Measurements from ENCODE around the gene LENG1.

LENG1 gene

GRCh38 chr19:54189735-54190502 is 30.4 kb upstream of the LENG1 start (continued):
- TF ChIP-seq, protein P1, sequence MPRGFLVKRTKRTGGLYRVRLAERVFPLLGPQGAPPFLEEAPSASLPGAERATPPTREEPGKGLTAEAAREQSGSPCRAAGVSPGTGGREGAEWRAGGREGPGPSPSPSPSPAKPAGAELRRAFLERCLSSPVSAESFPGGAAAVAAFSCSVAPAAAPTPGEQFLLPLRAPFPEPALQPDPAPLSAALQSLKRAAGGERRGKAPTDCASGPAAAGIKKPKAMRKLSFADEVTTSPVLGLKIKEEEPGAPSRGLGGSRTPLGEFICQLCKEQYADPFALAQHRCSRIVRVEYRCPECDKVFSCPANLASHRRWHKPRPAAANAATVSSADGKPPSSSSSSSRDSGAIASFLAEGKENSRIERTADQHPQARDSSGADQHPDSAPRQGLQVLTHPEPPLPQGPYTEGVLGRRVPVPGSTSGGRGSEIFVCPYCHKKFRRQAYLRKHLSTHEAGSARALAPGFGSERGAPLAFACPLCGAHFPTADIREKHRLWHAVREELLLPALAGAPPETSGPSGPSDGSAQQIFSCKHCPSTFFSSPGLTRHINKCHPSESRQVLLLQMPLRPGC (tag by site-specific recombination; IDR thresholded peaks at IDR 0.05), result peak; percentile 67; the same call in 1 of the 2 replicates
- TF ChIP-seq ZNF654 (tag by site-specific recombination; IDR thresholded peaks at IDR 0.05; ENCODE audit: low read depth) (no peak), ZNF248 (tag by site-specific recombination; IDR thresholded peaks at IDR 0.05) (no peak), ZNF621 (tag by site-specific recombination; IDR thresholded peaks at IDR 0.05) (no peak), ZNF155 (tag by site-specific recombination; IDR thresholded peaks at IDR 0.05) (0 out of 2 replicates have a peak, but pooled peaks have one; percentile 22), ZSCAN18 (tag by site-specific recombination; IDR thresholded peaks at IDR 0.05) (no peak), EGR2 (tag by site-specific recombination; IDR thresholded peaks at IDR 0.05; ENCODE audit: low read depth) (peak; percentile 85), HOXC10 (CRISPR knock-in tag; IDR thresholded peaks at IDR 0.05) (no peak), ZNF239 (tag by site-specific recombination; IDR thresholded peaks at IDR 0.05) (no peak), GLI4 (tag by site-specific recombination; IDR thresholded peaks at IDR 0.05) (peak; percentile 53; the same call in 1 of the 2 replicates), ZNF202 (tag by site-specific recombination; IDR thresholded peaks at IDR 0.05; ENCODE audit: borderline replicate concordance) (no peak), ZNF518A (tag by site-specific recombination; conservative IDR thresholded peaks at IDR 0.05; ENCODE audit: low read depth) (no peak), SP7 (tag by site-specific recombination; IDR thresholded peaks at IDR 0.05) (peak; percentile 83), ZNF624 (tag by site-specific recombination; IDR thresholded peaks at IDR 0.05) (no peak), KLF9 (tag by site-specific recombination; IDR thresholded peaks at IDR 0.05; ENCODE audit: low read depth) (peak; percentile 84), ZNF610 (tag by site-specific recombination; IDR thresholded peaks at IDR 0.05; ENCODE audit: borderline replicate concordance) (peak; percentile 84; the same call in 1 of the 2 replicates), ZNF561 (tag by site-specific recombination; IDR thresholded peaks at IDR 0.05; ENCODE audit: borderline replicate concordance) (peak; percentile 78; the same call in 1 of the 2 replicates), ZNF777 (tag by site-specific recombination; IDR thresholded peaks at IDR 0.05; ENCODE audit: borderline replicate concordance) (peak; percentile 61; the same call in 1 of the 2 replicates), ZNF341 (tag by site-specific recombination; IDR thresholded peaks at IDR 0.05; ENCODE audit: low read depth) (peak; percentile 81), SP3 (tag by site-specific recombination; IDR thresholded peaks at IDR 0.05) (peak; percentile 98), ZNF785 (tag by site-specific recombination; IDR thresholded peaks at IDR 0.05) (peak; percentile 68; the same call in 1 of the 2 replicates), GLIS2 (tag by site-specific recombination; IDR thresholded peaks at IDR 0.05) (peak; percentile 99)
- TF ChIP-seq, protein P2, sequence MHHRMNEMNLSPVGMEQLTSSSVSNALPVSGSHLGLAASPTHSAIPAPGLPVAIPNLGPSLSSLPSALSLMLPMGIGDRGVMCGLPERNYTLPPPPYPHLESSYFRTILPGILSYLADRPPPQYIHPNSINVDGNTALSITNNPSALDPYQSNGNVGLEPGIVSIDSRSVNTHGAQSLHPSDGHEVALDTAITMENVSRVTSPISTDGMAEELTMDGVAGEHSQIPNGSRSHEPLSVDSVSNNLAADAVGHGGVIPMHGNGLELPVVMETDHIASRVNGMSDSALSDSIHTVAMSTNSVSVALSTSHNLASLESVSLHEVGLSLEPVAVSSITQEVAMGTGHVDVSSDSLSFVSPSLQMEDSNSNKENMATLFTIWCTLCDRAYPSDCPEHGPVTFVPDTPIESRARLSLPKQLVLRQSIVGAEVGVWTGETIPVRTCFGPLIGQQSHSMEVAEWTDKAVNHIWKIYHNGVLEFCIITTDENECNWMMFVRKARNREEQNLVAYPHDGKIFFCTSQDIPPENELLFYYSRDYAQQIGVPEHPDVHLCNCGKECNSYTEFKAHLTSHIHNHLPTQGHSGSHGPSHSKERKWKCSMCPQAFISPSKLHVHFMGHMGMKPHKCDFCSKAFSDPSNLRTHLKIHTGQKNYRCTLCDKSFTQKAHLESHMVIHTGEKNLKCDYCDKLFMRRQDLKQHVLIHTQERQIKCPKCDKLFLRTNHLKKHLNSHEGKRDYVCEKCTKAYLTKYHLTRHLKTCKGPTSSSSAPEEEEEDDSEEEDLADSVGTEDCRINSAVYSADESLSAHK (tag by site-specific recombination; IDR thresholded peaks at IDR 0.05), result 0 out of 2 replicates have a peak, but pooled peaks have one; percentile 15
- TF ChIP-seq, protein P3, sequence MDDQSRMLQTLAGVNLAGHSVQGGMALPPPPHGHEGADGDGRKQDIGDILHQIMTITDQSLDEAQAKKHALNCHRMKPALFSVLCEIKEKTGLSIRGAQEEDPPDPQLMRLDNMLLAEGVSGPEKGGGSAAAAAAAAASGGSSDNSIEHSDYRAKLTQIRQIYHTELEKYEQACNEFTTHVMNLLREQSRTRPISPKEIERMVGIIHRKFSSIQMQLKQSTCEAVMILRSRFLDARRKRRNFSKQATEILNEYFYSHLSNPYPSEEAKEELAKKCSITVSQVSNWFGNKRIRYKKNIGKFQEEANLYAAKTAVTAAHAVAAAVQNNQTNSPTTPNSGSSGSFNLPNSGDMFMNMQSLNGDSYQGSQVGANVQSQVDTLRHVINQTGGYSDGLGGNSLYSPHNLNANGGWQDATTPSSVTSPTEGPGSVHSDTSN (CRISPR knock-in tag; IDR thresholded peaks at IDR 0.05), result no peak
- TF ChIP-seq, protein P4, sequence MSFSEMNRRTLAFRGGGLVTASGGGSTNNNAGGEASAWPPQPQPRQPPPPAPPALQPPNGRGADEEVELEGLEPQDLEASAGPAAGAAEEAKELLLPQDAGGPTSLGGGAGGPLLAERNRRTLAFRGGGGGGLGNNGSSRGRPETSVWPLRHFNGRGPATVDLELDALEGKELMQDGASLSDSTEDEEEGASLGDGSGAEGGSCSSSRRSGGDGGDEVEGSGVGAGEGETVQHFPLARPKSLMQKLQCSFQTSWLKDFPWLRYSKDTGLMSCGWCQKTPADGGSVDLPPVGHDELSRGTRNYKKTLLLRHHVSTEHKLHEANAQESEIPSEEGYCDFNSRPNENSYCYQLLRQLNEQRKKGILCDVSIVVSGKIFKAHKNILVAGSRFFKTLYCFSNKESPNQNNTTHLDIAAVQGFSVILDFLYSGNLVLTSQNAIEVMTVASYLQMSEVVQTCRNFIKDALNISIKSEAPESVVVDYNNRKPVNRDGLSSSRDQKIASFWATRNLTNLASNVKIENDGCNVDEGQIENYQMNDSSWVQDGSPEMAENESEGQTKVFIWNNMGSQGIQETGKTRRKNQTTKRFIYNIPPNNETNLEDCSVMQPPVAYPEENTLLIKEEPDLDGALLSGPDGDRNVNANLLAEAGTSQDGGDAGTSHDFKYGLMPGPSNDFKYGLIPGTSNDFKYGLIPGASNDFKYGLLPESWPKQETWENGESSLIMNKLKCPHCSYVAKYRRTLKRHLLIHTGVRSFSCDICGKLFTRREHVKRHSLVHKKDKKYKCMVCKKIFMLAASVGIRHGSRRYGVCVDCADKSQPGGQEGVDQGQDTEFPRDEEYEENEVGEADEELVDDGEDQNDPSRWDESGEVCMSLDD (tag by site-specific recombination; IDR thresholded peaks at IDR 0.05), result peak; percentile 100
